ENCODE measurements around the gene RPH3AL. TPM values are rescaled to one million over a fixed set of nuclear protein-coding genes. Genes with fewer than 3 reads are reported as not detected.

The RPH3AL gene
- total RNA-seq, 4 donors from 2014 or later: 24.3 to 90.5 (median 47.2) TPM

GRCh38 chr17:382644-383533, 30.3 kb upstream of the RPH3AL start:
- 56 to 66% methylated on average over 6 to 13 of the region's 13 CpGs for WGBS, 2 donors (ENCODE audit: low coverage in 1 of 2)
- TF ChIP-seq POLR2AphosphoS5 (IDR thresholded peaks at IDR 0.05) (no peak), CTCF (IDR thresholded peaks at IDR 0.05) (no peak), EP300 (IDR thresholded peaks at IDR 0.05; ENCODE audit: low read depth) (no peak), POLR2A (IDR thresholded peaks at IDR 0.05) (no peak)
- no peak for DNase-seq
- intact Hi-C loops (cut with DNase I; ENCODE audit: low total_unique reads): no loop called here
- peaks cover 3% of the 10 kb centered on the region for H3K27me3 ChIP-seq
- no peaks in the 10 kb centered on the region for H3K36me3 ChIP-seq
- peak overlapping the region in 3 of 4 donors; percentile 8 to 59 (median 27) for H3K27ac ChIP-seq
- in situ Hi-C loops (cut with MboI; ENCODE audit: low pct_ligation_motif_present in 1 of 4, low pct_unique_long_range_greater_than_20kb in 1 of 4, low sequenced_read_pairs in 3 of 4): no loop called here
- peaks cover 8 to 13% (median 11%) of the 10 kb centered on the region in 4 donors for H3K4me1 ChIP-seq
- H3K4me3 ChIP-seq: no peak overlapping the region
- H3K9me3 ChIP-seq: no peaks in the 10 kb centered on the region

- H3K27ac ChIP-seq: peak overlapping the region in 1 of 4 donors; percentile 27
- no peak for TF ChIP-seq POLR2AphosphoS5 (IDR thresholded peaks at IDR 0.05)
- no peak for TF ChIP-seq EP300 (IDR thresholded peaks at IDR 0.05; ENCODE audit: low read depth)
- TF ChIP-seq CTCF (IDR thresholded peaks at IDR 0.05): no peak
- no peak for TF ChIP-seq POLR2A (IDR thresholded peaks at IDR 0.05)
- intact Hi-C loops (cut with DNase I; ENCODE audit: low total_unique reads) (no loop called here), in situ Hi-C loops (cut with MboI; ENCODE audit: low pct_ligation_motif_present in 1 of 4, low pct_unique_long_range_greater_than_20kb in 1 of 4, low sequenced_read_pairs in 3 of 4) (no loop called here)
- peaks cover 2% of the 10 kb centered on the region for H3K27me3 ChIP-seq
- H3K36me3 ChIP-seq: no peaks in the 10 kb centered on the region
- whole genome bisulfite sequencing, 2 donors (ENCODE audit: low coverage in 1 of 2): 71 to 91% methylated on average over 1 to 9 of the region's 9 CpGs
- H3K4me1 ChIP-seq: peaks cover 9 to 13% (median 12%) of the 10 kb centered on the region in 4 donors
- no peak overlapping the region for H3K4me3 ChIP-seq
- no peak for DNase-seq
- H3K9me3 ChIP-seq: no peaks in the 10 kb centered on the region
Observed at GRCh38 chr17:381941-382643, 29.5 kb upstream of the RPH3AL start.

GRCh38 chr17:381516-381915, 28.9 kb upstream of the RPH3AL start:
- 74 to 80% methylated on average over 8 of the region's 8 CpGs for WGBS, 2 donors (ENCODE audit: low coverage in 1 of 2)
- in situ Hi-C loops (cut with MboI; ENCODE audit: low pct_ligation_motif_present in 1 of 4, low pct_unique_long_range_greater_than_20kb in 1 of 4, low sequenced_read_pairs in 3 of 4): no loop called here
- Histone ChIP-seq H3K4me1 (peaks cover 9 to 14% (median 12%) of the 10 kb centered on the region in 4 donors), H3K4me3 (no peak overlapping the region), H3K36me3 (no peaks in the 10 kb centered on the region), H3K27ac (no peak overlapping the region), H3K27me3 (no peaks in the 10 kb centered on the region), H3K9me3 (no peaks in the 10 kb centered on the region)
- no peak for DNase-seq
- intact Hi-C loops (cut with DNase I; ENCODE audit: low total_unique reads): no loop called here
- TF ChIP-seq POLR2AphosphoS5 (IDR thresholded peaks at IDR 0.05) (no peak), POLR2A (IDR thresholded peaks at IDR 0.05) (no peak), CTCF (IDR thresholded peaks at IDR 0.05) (no peak), EP300 (IDR thresholded peaks at IDR 0.05; ENCODE audit: low read depth) (no peak)

Measured in transverse colon (tissue), 4 donors.